Astrocyte of the cerebellum (primary cell): ENCODE measurements around the gene HNRNPLL.

Source experiments
- DNase-seq: peaks from one replicate; pipeline ENCODE4 v3.0.0-alpha.2; 2011; ENCODE audit warnings: low read depth
- H3K4me3 ChIP-seq: 2 replicates; pipeline ENCODE4 v1.5.1; 2011; ENCODE audit warnings: mild to moderate bottlenecking, low read depth, low read length, moderate library complexity
- in situ Hi-C: cut with HindIII; loops from 2 replicates; pipeline ENCODE4 v1.10.0; 2017; ENCODE audit warnings: low sequenced_read_pairs
- TF ChIP-seq, protein P1 (sequence below): IDR thresholded peaks from 2 replicates; pipeline ENCODE4 v1.5.1; 2012; ENCODE audit warnings: low read length, low read depth, moderate library complexity, mild to moderate bottlenecking; ENCODE audit errors: missing control alignments

HNRNPLL gene

DNA sequence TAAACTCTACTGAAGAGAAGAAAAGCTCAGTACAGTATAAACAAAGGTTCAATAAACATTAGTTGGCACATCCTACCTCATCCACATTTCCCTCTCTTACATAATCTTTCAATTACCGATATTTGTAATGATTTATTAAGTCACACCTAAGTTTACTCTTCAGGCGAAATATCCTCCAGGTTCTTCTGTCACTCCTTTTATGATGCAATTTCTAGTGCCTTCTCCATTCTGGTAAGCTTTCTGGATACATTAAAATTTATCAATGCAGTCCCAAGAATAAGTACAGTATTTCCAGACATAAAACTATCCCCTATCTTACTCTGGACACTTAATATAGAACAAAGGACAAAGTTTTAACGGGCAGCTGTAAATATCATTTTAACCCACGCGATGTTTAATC is 5.6 kb downstream of the HNRNPLL start:
- no peak for DNase-seq
- TF ChIP-seq, protein P1, sequence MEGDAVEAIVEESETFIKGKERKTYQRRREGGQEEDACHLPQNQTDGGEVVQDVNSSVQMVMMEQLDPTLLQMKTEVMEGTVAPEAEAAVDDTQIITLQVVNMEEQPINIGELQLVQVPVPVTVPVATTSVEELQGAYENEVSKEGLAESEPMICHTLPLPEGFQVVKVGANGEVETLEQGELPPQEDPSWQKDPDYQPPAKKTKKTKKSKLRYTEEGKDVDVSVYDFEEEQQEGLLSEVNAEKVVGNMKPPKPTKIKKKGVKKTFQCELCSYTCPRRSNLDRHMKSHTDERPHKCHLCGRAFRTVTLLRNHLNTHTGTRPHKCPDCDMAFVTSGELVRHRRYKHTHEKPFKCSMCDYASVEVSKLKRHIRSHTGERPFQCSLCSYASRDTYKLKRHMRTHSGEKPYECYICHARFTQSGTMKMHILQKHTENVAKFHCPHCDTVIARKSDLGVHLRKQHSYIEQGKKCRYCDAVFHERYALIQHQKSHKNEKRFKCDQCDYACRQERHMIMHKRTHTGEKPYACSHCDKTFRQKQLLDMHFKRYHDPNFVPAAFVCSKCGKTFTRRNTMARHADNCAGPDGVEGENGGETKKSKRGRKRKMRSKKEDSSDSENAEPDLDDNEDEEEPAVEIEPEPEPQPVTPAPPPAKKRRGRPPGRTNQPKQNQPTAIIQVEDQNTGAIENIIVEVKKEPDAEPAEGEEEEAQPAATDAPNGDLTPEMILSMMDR = no peak
- in situ Hi-C loops = no loop called here
- H3K4me3 ChIP-seq = no peak overlapping the region

- in situ Hi-C loops = no loop called here
- TF ChIP-seq, protein P1 = no peak
Measured at GRCh38 chr2:38596229-38596628, 6.5 kb downstream of the HNRNPLL start.

DNA sequence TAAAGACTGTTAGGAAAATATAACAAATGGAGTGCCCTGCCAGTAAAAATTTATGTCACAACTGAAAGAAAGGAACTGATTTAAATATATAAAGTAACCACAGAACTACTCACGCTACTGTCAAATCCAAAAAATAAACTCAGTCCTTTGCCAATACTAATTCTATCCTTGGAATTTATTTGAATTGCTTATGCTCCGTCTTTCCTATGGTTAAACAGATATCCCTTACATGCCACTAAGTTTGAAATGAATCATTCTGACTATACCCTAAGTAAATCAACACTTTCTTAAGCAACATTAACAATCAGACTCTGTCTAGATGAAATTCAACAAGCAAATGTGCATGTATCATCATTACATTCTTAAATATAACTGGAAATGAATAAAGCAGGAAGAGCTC is 9.8 kb downstream of the HNRNPLL start:
- TF ChIP-seq, protein P1 = no peak

More at GRCh38 chr2:38596229-38596628, 6.5 kb downstream of the HNRNPLL start:
- no peak overlapping the region for H3K4me3 ChIP-seq
- DNase-seq = no peak

GRCh38 chr2:38591152-38591551 is 11.6 kb downstream of the HNRNPLL start:
- no peak for DNase-seq
- in situ Hi-C loops = no loop called here
- no peak overlapping the region for H3K4me3 ChIP-seq
- TF ChIP-seq, protein P1 = no peak

More for the DNA sequence above, 9.8 kb downstream of the HNRNPLL start:
- no peak for DNase-seq
- in situ Hi-C loops = no loop called here
- no peak overlapping the region for H3K4me3 ChIP-seq

DNA sequence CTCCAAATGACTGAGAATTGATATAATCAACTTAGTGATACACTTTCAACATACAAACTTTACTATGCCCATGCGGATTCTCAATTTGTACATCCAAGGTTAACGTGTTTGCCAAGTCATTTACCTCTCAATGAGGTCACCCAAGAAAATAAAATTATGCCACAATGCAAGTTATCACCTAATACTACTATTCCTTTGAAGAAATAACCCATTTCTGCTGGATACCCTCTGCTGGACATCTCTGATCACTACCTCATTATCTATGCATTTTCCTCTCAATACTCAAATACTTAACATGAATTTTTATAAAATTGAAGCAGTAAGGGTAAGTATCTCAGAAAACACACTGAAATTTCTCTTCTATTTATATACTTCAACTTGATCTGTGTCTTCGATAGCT is 12.7 kb downstream of the HNRNPLL start:
- in situ Hi-C loops = no loop called here
- DNase-seq = no peak
- H3K4me3 ChIP-seq = no peak overlapping the region
- TF ChIP-seq, protein P1 = peak; percentile 44

DNA sequence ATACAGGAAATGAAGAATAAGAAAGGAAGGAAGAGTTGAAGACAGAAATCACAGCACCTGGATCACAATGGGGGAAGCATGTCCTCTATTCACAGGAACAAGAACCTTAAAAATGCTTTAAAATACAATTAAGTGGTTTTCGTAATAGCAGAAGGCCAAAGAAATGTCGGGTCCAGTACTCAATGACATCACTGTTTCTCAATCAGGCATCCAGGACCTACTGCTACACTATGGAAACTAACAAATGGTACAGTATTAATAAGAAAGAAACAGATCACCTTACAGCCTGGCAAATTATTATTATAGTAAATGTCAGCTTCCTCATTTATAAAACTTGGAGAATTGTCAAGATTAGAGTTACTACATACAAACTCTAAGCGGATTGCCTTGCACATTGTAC is 15.8 kb downstream of the HNRNPLL start:
- no peak for DNase-seq
- no peak overlapping the region for H3K4me3 ChIP-seq
- in situ Hi-C loops = no loop called here
- TF ChIP-seq, protein P1 = no peak

DNA sequence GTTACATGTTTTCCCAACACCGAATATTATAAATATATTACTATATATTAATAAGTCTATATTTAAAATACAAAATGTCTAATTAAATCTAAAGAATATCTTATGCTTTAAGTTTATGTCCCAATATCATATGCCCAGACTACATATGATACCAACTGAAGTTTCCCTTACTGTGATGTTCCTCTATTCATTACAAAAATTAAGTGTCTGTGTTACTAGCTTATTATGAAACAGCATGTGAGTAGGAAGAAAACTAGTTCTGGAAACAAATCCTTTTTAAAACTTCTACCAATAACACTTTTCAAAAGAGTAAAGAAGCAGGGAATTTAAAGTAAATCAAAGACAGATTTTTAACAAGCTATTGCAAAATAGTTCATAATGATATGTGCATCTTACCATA is 17.8 kb downstream of the HNRNPLL start:
- in situ Hi-C loops = no loop called here
- no peak overlapping the region for H3K4me3 ChIP-seq
- DNase-seq = no peak
- TF ChIP-seq, protein P1 = no peak
